A673 (cell line): ENCODE results near the gene MS4A4E. TPM values are rescaled to one million over a fixed set of nuclear protein-coding genes. Genes with fewer than 3 reads are reported as not detected.

Experiments used
- BruUV-seq: library from RNA; stranded (reverse); fragments of 400-500 nt; replicated peaks from 2 replicates; lab custom pipeline; 2021; lab: Mats Ljungman, UMichigan
- CTCF ChIA-PET: fragments of 300-600 bp; sonication (Branson Sonifier 250); formaldehyde crosslinking; loops from one replicate; lab custom pipeline; 2022; ENCODE audit warnings: antibody characterized with exemption; lab: Charles Lee
- POLR2A ChIA-PET: fragments of 300-600 bp; sonication (Branson Sonifier 250); formaldehyde crosslinking; loops from one replicate; lab custom pipeline; 2022; ENCODE audit warnings: antibody characterized with exemption; ENCODE audit not compliant: low non-redundant PET; lab: Charles Lee
- DNase-seq: peaks from one replicate; pipeline ENCODE4 v3.0.0-alpha.2; 2015; ENCODE audit warnings: low spot score
- H3K27ac ChIP-seq: fragments of 200-600 bp; sonication (generic); 2 replicates; pipeline ENCODE4 v1.5.1; 2016; ENCODE audit warnings: mixed run types, low read depth, mild to moderate bottlenecking, mixed read lengths, antibody characterized with exemption, low read length; ENCODE audit not compliant: poor library complexity, severe bottlenecking
- H3K27me3 ChIP-seq: fragments of 200-600 bp; sonication (generic); replicated peaks from 2 replicates; pipeline ENCODE4 v1.6.1; 2017; ENCODE audit warnings: mixed run types, low read depth, mild to moderate bottlenecking, mixed read lengths, antibody characterized with exemption, low read length; ENCODE audit not compliant: insufficient read depth, poor library complexity
- H3K36me3 ChIP-seq: fragments of 200-600 bp; sonication (generic); 2 replicates; pipeline ENCODE4 v1.6.1; 2016; ENCODE audit warnings: mixed run types, mild to moderate bottlenecking, mixed read lengths, antibody characterized with exemption, low read length; ENCODE audit not compliant: insufficient read depth, poor library complexity, severe bottlenecking
- H3K4me1 ChIP-seq: fragments of 200-600 bp; sonication (generic); 2 replicates; pipeline ENCODE4 v1.6.1; 2017; ENCODE audit warnings: mixed run types, mild to moderate bottlenecking, mixed read lengths, antibody characterized with exemption, low read length; ENCODE audit not compliant: insufficient read depth, poor library complexity, severe bottlenecking
- H3K4me3 ChIP-seq: fragments of 200-600 bp; sonication (generic); 2 replicates; pipeline ENCODE4 v1.5.1; 2016; ENCODE audit warnings: low read depth, mixed run types, mild to moderate bottlenecking, mixed read lengths, low read length; ENCODE audit not compliant: poor library complexity, severe bottlenecking
- H3K9me3 ChIP-seq: fragments of 200-600 bp; sonication (generic); 2 replicates; pipeline ENCODE4 v1.6.1; 2016; ENCODE audit warnings: mixed run types, low read depth, mild to moderate bottlenecking, mixed read lengths, antibody characterized with exemption, low read length; ENCODE audit not compliant: poor library complexity, severe bottlenecking
- EZH2 ChIP-seq: fragments of 200-600 bp; sonication (generic); IDR thresholded peaks from 2 replicates; pipeline ENCODE4 v1.6.1; 2017; ENCODE audit warnings: borderline replicate concordance, low read depth, mild to moderate bottlenecking, mixed read lengths, antibody characterized with exemption, low read length; ENCODE audit not compliant: poor library complexity, severe bottlenecking
- intact Hi-C: fragments of 100-400 bp; cut with micrococcal nuclease; formaldehyde crosslinking; loops from one replicate; pipeline ENCODE4 v1.10.0; 2022; ENCODE audit not compliant: unreplicated experiment
- total RNA-seq: library from RNA; stranded (reverse); gene quantifications from 2 replicates; pipeline ENCODE4 v1.2.3, GENCODE V29; 2021
- TF ChIP-seq, protein P1 (sequence below): fragments of 300-800, 200-600 bp; sonication (generic); conservative IDR thresholded peaks from 2 replicates; pipeline ENCODE4 v1.5.1; 2017; ENCODE audit warnings: low read depth, mild to moderate bottlenecking, antibody characterized with exemption, low read length, moderate library complexity, mixed read lengths

Gene MS4A4E
- total RNA-seq, 1 experiment from 2014 or later, result not detected

DNA sequence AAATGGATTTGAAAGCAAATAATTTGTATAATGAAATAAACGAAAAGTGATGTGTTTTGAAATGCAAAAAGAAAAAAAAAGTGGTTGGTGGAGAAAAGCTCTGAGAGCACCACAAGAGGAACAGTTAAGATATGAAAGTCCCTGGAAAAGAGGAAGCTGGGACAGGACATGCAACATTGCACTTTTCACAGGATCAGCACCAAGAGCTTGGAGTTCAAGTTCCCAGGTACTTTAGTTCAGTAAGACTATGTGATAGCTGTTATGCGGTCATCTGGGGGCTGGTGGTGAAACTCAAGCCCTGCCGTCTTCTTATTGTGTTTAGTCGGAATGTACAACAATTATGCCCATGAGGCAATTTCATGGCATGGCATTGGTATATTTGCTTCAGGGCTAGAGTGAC is 20.5 kb upstream of the MS4A4E start:
- H3K27ac ChIP-seq, result no peak overlapping the region
- H3K36me3 ChIP-seq, result no peaks in the 10 kb centered on the region
- intact Hi-C loops, result loop anchor here (10.0 kb wide), 1 partner anchor 511 kb away; no protein-coding TSS in a partner anchor
- H3K4me1 ChIP-seq, result no peaks in the 10 kb centered on the region
- ChIA-PET POLR2A (no interaction called here), CTCF (no interaction called here)
- TF ChIP-seq, protein P1, sequence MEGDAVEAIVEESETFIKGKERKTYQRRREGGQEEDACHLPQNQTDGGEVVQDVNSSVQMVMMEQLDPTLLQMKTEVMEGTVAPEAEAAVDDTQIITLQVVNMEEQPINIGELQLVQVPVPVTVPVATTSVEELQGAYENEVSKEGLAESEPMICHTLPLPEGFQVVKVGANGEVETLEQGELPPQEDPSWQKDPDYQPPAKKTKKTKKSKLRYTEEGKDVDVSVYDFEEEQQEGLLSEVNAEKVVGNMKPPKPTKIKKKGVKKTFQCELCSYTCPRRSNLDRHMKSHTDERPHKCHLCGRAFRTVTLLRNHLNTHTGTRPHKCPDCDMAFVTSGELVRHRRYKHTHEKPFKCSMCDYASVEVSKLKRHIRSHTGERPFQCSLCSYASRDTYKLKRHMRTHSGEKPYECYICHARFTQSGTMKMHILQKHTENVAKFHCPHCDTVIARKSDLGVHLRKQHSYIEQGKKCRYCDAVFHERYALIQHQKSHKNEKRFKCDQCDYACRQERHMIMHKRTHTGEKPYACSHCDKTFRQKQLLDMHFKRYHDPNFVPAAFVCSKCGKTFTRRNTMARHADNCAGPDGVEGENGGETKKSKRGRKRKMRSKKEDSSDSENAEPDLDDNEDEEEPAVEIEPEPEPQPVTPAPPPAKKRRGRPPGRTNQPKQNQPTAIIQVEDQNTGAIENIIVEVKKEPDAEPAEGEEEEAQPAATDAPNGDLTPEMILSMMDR, result no peak
- TF ChIP-seq EZH2, result no peak
- no peak for DNase-seq
- H3K4me3 ChIP-seq, result no peak overlapping the region
- peaks cover 9% of the 10 kb centered on the region for H3K27me3 ChIP-seq
- H3K9me3 ChIP-seq, result no peaks in the 10 kb centered on the region
- BruUV-seq, result no TSS peak

- ChIA-PET POLR2A (no interaction called here), CTCF (no interaction called here)
- Histone ChIP-seq H3K36me3 (no peaks in the 10 kb centered on the region), H3K27ac (no peak overlapping the region), H3K4me3 (no peak overlapping the region), H3K27me3 (no peaks in the 10 kb centered on the region), H3K9me3 (no peaks in the 10 kb centered on the region), H3K4me1 (no peaks in the 10 kb centered on the region)
- intact Hi-C loops, result loop anchor here (10.0 kb wide), 1 partner anchor 514 kb away; no protein-coding TSS in a partner anchor
- BruUV-seq, result no TSS peak
- TF ChIP-seq EZH2, result no peak
- TF ChIP-seq, protein P1, result no peak
- DNase-seq, result no peak
Observed at GRCh38 chr11:60261014-60261413, 18.1 kb upstream of the MS4A4E start.

GRCh38 chr11:60257956-60258722 is 15.2 kb upstream of the MS4A4E start:
- Histone ChIP-seq H3K4me1 (no peaks in the 10 kb centered on the region), H3K27ac (no peak overlapping the region), H3K36me3 (no peaks in the 10 kb centered on the region), H3K9me3 (no peaks in the 10 kb centered on the region), H3K4me3 (no peak overlapping the region), H3K27me3 (no peaks in the 10 kb centered on the region)
- TF ChIP-seq EZH2, result no peak
- TF ChIP-seq, protein P1, result no peak
- POLR2A ChIA-PET, result no interaction called here
- DNase-seq, result no peak
- intact Hi-C loops, result no loop called here
- BruUV-seq, result no TSS peak
- CTCF ChIA-PET, result no interaction called here
